Measurements from ENCODE around the gene NFATC1.

DNA sequence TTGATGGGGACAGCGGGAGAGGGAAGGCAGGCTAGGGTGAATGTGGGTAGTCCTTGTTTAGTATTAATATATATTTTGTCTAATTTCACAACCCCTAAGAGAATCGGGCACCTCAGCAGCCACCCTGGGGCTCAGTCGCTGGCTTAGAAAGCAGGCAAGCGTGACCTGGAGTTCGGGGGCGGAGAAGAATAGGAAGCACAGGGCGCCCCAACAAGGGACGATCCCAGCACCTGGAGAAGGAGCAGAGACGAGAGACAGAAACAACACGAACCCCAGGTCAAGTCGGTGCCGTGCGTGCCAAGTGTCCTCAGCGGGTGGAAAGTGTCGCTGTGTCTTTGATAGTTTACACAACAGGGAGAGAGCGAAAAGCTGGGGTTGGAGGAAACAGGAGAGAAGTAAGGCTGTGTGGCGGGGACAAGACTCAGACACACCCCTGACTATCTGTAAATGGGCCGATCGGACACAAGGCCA, 95.4 kb downstream of the NFATC1 start:
- no peak for TF ChIP-seq POLR2A (IDR thresholded peaks at IDR 0.05)
- TF ChIP-seq, protein P1, sequence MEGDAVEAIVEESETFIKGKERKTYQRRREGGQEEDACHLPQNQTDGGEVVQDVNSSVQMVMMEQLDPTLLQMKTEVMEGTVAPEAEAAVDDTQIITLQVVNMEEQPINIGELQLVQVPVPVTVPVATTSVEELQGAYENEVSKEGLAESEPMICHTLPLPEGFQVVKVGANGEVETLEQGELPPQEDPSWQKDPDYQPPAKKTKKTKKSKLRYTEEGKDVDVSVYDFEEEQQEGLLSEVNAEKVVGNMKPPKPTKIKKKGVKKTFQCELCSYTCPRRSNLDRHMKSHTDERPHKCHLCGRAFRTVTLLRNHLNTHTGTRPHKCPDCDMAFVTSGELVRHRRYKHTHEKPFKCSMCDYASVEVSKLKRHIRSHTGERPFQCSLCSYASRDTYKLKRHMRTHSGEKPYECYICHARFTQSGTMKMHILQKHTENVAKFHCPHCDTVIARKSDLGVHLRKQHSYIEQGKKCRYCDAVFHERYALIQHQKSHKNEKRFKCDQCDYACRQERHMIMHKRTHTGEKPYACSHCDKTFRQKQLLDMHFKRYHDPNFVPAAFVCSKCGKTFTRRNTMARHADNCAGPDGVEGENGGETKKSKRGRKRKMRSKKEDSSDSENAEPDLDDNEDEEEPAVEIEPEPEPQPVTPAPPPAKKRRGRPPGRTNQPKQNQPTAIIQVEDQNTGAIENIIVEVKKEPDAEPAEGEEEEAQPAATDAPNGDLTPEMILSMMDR (IDR thresholded peaks at IDR 0.05), result no peak

Data from esophagus squamous epithelium (tissue), 4 donors.